ENCODE measurements around the gene ATP9B. TPM values are rescaled to one million over a fixed set of nuclear protein-coding genes. Genes with fewer than 3 reads are reported as not detected.

Gene ATP9B
- total and polyA plus RNA-seq, 10 of the 15 experiments (the other 5 are each of a cell fraction or from before 2014, with no cell fraction given), result 0.74 to 20.7 (median 12.9) TPM

- Histone ChIP-seq H4K20me1 (ENCODE audit: control insufficient read depth, insufficient read depth) (no peaks in the 10 kb centered on the region), H3K27ac (ENCODE audit: control insufficient read depth, insufficient read depth) (no peak overlapping the region), H2AFZ (ENCODE audit: control insufficient read depth, low read depth, low read length) (no peak overlapping the region), H3K4me3 (no peak overlapping the region), H3K4me1 (ENCODE audit: control insufficient read depth, insufficient read depth, low read length) (no peaks in the 10 kb centered on the region), H3K79me2 (ENCODE audit: control insufficient read depth, insufficient read depth, low read length) (no peaks in the 10 kb centered on the region), H3K36me3 (ENCODE audit: control insufficient read depth in 2 of 2, insufficient read depth in 2 of 2, low read length in 1 of 2) (peaks cover 0 to 10% of the 10 kb centered on the region in 2 experiments; a peak in 3 of 4 replicates), H3K9me3 (replicated peaks; ENCODE audit: control insufficient read depth, insufficient read depth, low read length) (no peaks in the 10 kb centered on the region), H3K27me3 (replicated peaks in 1 of 2; ENCODE audit: control insufficient read depth in 2 of 2, insufficient read depth in 2 of 2, low read length in 1 of 2) (no peaks in the 10 kb centered on the region), H3K4me2 (ENCODE audit: control insufficient read depth, insufficient read depth) (no peak overlapping the region), H3K9ac (ENCODE audit: control insufficient read depth, insufficient read depth, low read length) (no peak overlapping the region)
- 90% methylated on average over 13 of the region's 13 CpGs for WGBS (ENCODE audit: insufficient coverage, insufficient replicate concordance, low lambda C conversion rate, missing lambda C conversion rate)
- no TSS peak for BruUV-seq (replicated peaks)
- intact Hi-C loops (cut with micrococcal nuclease; ENCODE audit: unreplicated experiment), result no loop called here
- CTCF ChIA-PET, result no interaction called here
- ATAC-seq, result no peak
- in situ Hi-C loops (cut with MboI), result no loop called here
- no peak for DNase-seq (ENCODE audit: low read depth, low spot score)
- RAD21 ChIA-PET (ENCODE audit: unreplicated experiment), result no interaction called here
- SMC1A ChIA-PET (ENCODE audit: uncharacterized antibody, unreplicated experiment), result interaction anchor here (0.9 kb wide), 2 partner anchors 75 to 106 kb away, joined by 3 read pairs; no protein-coding TSS in a partner anchor
- POLR2A ChIA-PET, result no interaction called here
- no peak for FAIRE-seq
- TF ChIP-seq PKNOX1 (IDR thresholded peaks at IDR 0.05), result no peak
- TF ChIP-seq E2F4 (IDR thresholded peaks at IDR 0.05; ENCODE audit: low read depth, low read length), result no peak
- TF ChIP-seq NR2C1 (IDR thresholded peaks at IDR 0.05), result no peak
- TF ChIP-seq USF2 (IDR thresholded peaks at IDR 0.05; ENCODE audit: borderline replicate concordance, low read depth, low read length), result no peak
- no peak for TF ChIP-seq HDAC2 (IDR thresholded peaks at IDR 0.05)
- no peak for TF ChIP-seq NFXL1 (IDR thresholded peaks at IDR 0.05; ENCODE audit: borderline replicate concordance)
- no peak for TF ChIP-seq RAD51 (IDR thresholded peaks at IDR 0.05)
Measured at GRCh38 chr18:79166702-79167101, 97.5 kb downstream of the ATP9B start.
